K562 (cell line): Measurements from ENCODE around the gene CAPZB. TPM values are rescaled to one million over a fixed set of nuclear protein-coding genes. Genes with fewer than 3 reads are reported as not detected.
A peak's percentile ranks its signal among the peaks of the same experiment; 100 is the strongest.

Experiments
- ATAC-seq: fragments of 200-7000 bp; cut with Tn5 transposase; 3 replicates; pipeline ENCODE4 v1.9.1; 2020; ENCODE audit warnings: moderate library complexity
- BruUV-seq: library from RNA; stranded (reverse); fragments of 400-500 nt; replicated peaks from 2 replicates; lab custom pipeline; 2021; lab: Mats Ljungman, UMichigan
- CTCF ChIA-PET: fragments of 300-600 bp; formaldehyde crosslinking; extraction: SDS; loops from one replicate; lab custom pipeline; 2021; ENCODE audit warnings: low intra/inter-chr PET ratio; lab: Yijun Ruan, JAX
- POLR2A ChIA-PET: fragments of 300-600, 350-650 bp; sonication (Branson Sonifier 250); formaldehyde crosslinking; extraction: SDS; loops from one replicate; lab custom pipeline; 2021; ENCODE audit warnings: antibody characterized with exemption, inconsistent platforms; lab: Yijun Ruan, JAX
- DNase-seq, 4 experiments: peaks; one replicate each; pipeline versions ENCODE4 v3.0.0 to v3.0.0-alpha.2; 2011 to 2018; ENCODE audit warnings: low spot score in 3 of 4, mixed read lengths in 3 of 4; ENCODE audit errors: extremely low read depth in 1 of 4
- FAIRE-seq: peaks from 2 replicates; lab custom pipeline; 2011; peaks lifted over from hg19 to GRCh38; lab: Jason Lieb, UNC
- H2AFZ ChIP-seq: 2 replicates; pipeline ENCODE4 v1.6.0; 2011; ENCODE audit warnings: low read depth, low read length, control low read depth, inconsistent platforms
- H3K27ac ChIP-seq: fragments of 200-600 bp; 3 replicates; pipeline ENCODE4 v1.8.0; 2011; ENCODE audit warnings: low read depth, mild to moderate bottlenecking, control low read depth, inconsistent platforms, low read length, moderate library complexity, mixed read lengths; ENCODE audit errors: extremely low read depth
- H3K27me3 ChIP-seq, 2 experiments: fragments of 300-600 bp in 1 of 2; 2 replicates in 1 of 2; 3 replicates in 1 of 2; pipeline versions ENCODE4 v1.6.0 to v1.8.0; 2011; ENCODE audit warnings: inconsistent platforms in 2 of 2, low read length in 2 of 2, mild to moderate bottlenecking in 1 of 2, mixed read lengths in 1 of 2, moderate library complexity in 1 of 2; ENCODE audit not compliant: control insufficient read depth in 2 of 2, insufficient read depth in 2 of 2
- H3K36me3 ChIP-seq: fragments of 300-600 bp; 3 replicates; pipeline ENCODE4 v1.8.0; 2011; ENCODE audit warnings: mild to moderate bottlenecking, low read length, inconsistent platforms; ENCODE audit not compliant: control insufficient read depth, insufficient read depth
- H3K4me1 ChIP-seq, 2 experiments: fragments of 200-600 bp in 1 of 2; replicated peaks in 1 of 2; 2 replicates in 1 of 2; 3 replicates in 1 of 2; pipeline versions ENCODE4 v1.5.1 to v1.8.0; 2011; ENCODE audit warnings: inconsistent platforms in 2 of 2, low read length in 2 of 2, mild to moderate bottlenecking in 1 of 2, mixed read lengths in 1 of 2, moderate library complexity in 1 of 2; ENCODE audit not compliant: control insufficient read depth in 2 of 2, insufficient read depth in 2 of 2
- H3K4me2 ChIP-seq: 2 replicates; pipeline ENCODE4 v1.6.1; 2011; ENCODE audit warnings: low read length, control low read depth, inconsistent platforms, mixed read lengths; ENCODE audit not compliant: insufficient read depth
- H3K4me3 ChIP-seq: fragments of 200-600 bp; sonication (generic), shearing (Covaris generic); 2 replicates; pipeline ENCODE4 v1.5.1; 2016; ENCODE audit warnings: control low read depth, inconsistent platforms
- H3K79me2 ChIP-seq: fragments of 200-600 bp; 3 replicates; pipeline ENCODE4 v1.8.0; 2011; ENCODE audit warnings: low read length, inconsistent platforms; ENCODE audit not compliant: control insufficient read depth, insufficient read depth
- H3K9ac ChIP-seq, 2 experiments: 2 replicates each; pipeline versions ENCODE4 v1.6.0 to v1.6.1; 2011; ENCODE audit warnings: low read depth in 2 of 2, low read length in 2 of 2, control low read depth in 1 of 2, inconsistent platforms in 1 of 2, mild to moderate bottlenecking in 1 of 2, mixed read lengths in 1 of 2; ENCODE audit not compliant: insufficient read depth in 1 of 2
- H3K9me1 ChIP-seq: one replicate; pipeline ENCODE4 v1.6.0; 2011; ENCODE audit warnings: inconsistent platforms, mild to moderate bottlenecking, low read length, moderate library complexity; ENCODE audit not compliant: control insufficient read depth, insufficient read depth
- H3K9me3 ChIP-seq: replicated peaks from 2 replicates; pipeline ENCODE4 v1.5.1; 2011; ENCODE audit warnings: low read depth, low read length, inconsistent platforms; ENCODE audit not compliant: control insufficient read depth, insufficient read depth
- H4K20me1 ChIP-seq: replicated peaks from 2 replicates; pipeline ENCODE4 v1.6.1; 2011; ENCODE audit warnings: low read length, inconsistent platforms, mixed read lengths; ENCODE audit not compliant: control insufficient read depth, insufficient read depth
- CBFA2T3 ChIP-seq: fragments of 450-650 bp; IDR thresholded peaks from 2 replicates; pipeline ENCODE4 v1.6.1; 2017
- MTF1 ChIP-seq: fragments of 250-450 bp; sonication (Bioruptor Pico); IDR thresholded peaks from 2 replicates; pipeline ENCODE4 v1.9.0; 2021; ENCODE audit warnings: moderate library complexity, mild to moderate bottlenecking, inconsistent platforms, borderline replicate concordance
- NR2C2 ChIP-seq, 2 experiments: fragments of 200-800 bp in 1 of 2; sonication (Bioruptor generic) in 1 of 2; sonication (generic) in 1 of 2; formaldehyde crosslinking in 1 of 2; IDR thresholded peaks; 2 replicates each; pipeline versions ENCODE4 v1.6.1 to v1.8.0; 2016 to 2022; ENCODE audit warnings: mild to moderate bottlenecking in 1 of 2, missing compliant biosample characterization in 1 of 2, missing genetic modification characterization in 1 of 2, missing genetic modification reagents in 1 of 2
- RERE ChIP-seq: sonication (generic); formaldehyde crosslinking; IDR thresholded peaks from 2 replicates; pipeline ENCODE4 v1.8.0; 2023; ENCODE audit warnings: missing genetic modification reagents, mild to moderate bottlenecking, borderline replicate concordance
- SAFB ChIP-seq: fragments of 200-400 bp; formaldehyde crosslinking; IDR thresholded peaks from 2 replicates; pipeline ENCODE4 v1.6.1; 2017; ENCODE audit warnings: low read depth, low read length, borderline replicate concordance
- ZNF175 ChIP-seq: fragments of 200-800 bp; sonication (Bioruptor generic); IDR thresholded peaks from 2 replicates; pipeline ENCODE4 v1.6.1; 2016; ENCODE audit warnings: low read depth, mild to moderate bottlenecking, missing genetic modification characterization, missing compliant biosample characterization
- WGBS: fragments of 100-300 bp; shearing (Covaris generic); methylation state at CpG from one replicate; pipeline ENCODE4 v1.1.6; 2016; ENCODE audit warnings: low coverage, mixed read lengths; ENCODE audit not compliant: insufficient coverage; ENCODE audit errors: missing lambda C conversion rate; 5-methylcytosine and 5-hydroxymethylcytosine counted together
- in situ Hi-C: fragments of 300-500 bp; cut with MboI; formaldehyde crosslinking; loops from 4 replicates; pipeline ENCODE4 v1.15.0; 2018; ENCODE audit warnings: inconsistent platforms, mixed read lengths
- intact Hi-C: fragments of 100-400 bp; cut with micrococcal nuclease; formaldehyde crosslinking; loops from 2 replicates; pipeline ENCODE4 v1.14.2; 2022
- polyA plus RNA-seq, 8 experiments: library from polyadenylated mRNA; depleted of rRNA in 4 of 8; stranded (reverse) in 5 of 8; unstranded in 3 of 8; fragments of >200 nt; fragmentation: Nextera tagmentation in 2 of 8; fragmentation: Illumina TruSeq in 1 of 8; extraction: Ambion mirVana in 2 of 8; extraction: Trizol in 1 of 8; gene quantifications; 2 replicates each; pipeline versions ENCODE4 v1.2.1 to v1.2.3, GENCODE V29; 2011 to 2014; ENCODE audit warnings: inconsistent platforms in 1 of 8, missing spikeins in 1 of 8
- total RNA-seq, 7 experiments: library from RNA; depleted of rRNA in 6 of 7; stranded (reverse); fragments of >200 nt in 6 of 7; fragmentation: Illumina TruSeq in 2 of 7; extraction: Trizol in 2 of 7; gene quantifications; 2 replicates each; pipeline versions ENCODE4 v1.2.1 to v1.2.3, GENCODE V29; 2011 to 2021; ENCODE audit warnings: low replicate concordance in 1 of 7
- TF ChIP-seq, protein P1 (sequence below): fragments of 450-650 bp; formaldehyde crosslinking; IDR thresholded peaks from 2 replicates; pipeline ENCODE4 v1.4.0; 2022; ENCODE audit warnings: missing genetic modification characterization
- TF ChIP-seq, protein P2 (sequence below): sonication (generic); formaldehyde crosslinking; IDR thresholded peaks from 2 replicates; pipeline ENCODE4 v1.8.1; 2023; ENCODE audit warnings: missing genetic modification reagents, mild to moderate bottlenecking, borderline replicate concordance

Gene CAPZB
- total and polyA plus RNA-seq, 9 of the 15 experiments (the other 6 are each of a cell fraction or from before 2014, with no cell fraction given) = 57.6 to 297 (median 125) TPM

- in situ Hi-C loops = no loop called here
- H3K9ac ChIP-seq = peak overlapping the region in 1 of 2 experiments; percentile 65; a peak in 1 of 4 replicates
- no peaks in the 10 kb centered on the region for H3K9me3 ChIP-seq
- BruUV-seq = no TSS peak
- CTCF ChIA-PET = no interaction called here
- 81% methylated on average over 6 of the region's 6 CpGs for WGBS
- H3K4me1 ChIP-seq = peaks cover 4 to 12% of the 10 kb centered on the region in 2 experiments; a peak in 4 of 5 replicates
- H3K9me1 ChIP-seq = peaks cover 10% of the 10 kb centered on the region
- FAIRE-seq (no peak), ATAC-seq (no peak), DNase-seq (no peak)
- intact Hi-C loops = no loop called here
- H2AFZ ChIP-seq = no peak overlapping the region
- H3K27me3 ChIP-seq = no peaks in the 10 kb centered on the region
- H3K36me3 ChIP-seq = 0 out of 3 replicates have a peak, but pooled peaks cover 3% of the 10 kb centered on the region
- POLR2A ChIA-PET = interaction anchor here (0.5 to 1.6 kb wide), 3 partner anchors 17 to 226 kb away, joined by 3 read pairs; no protein-coding TSS in a partner anchor
- H3K4me3 ChIP-seq = no peak overlapping the region
- H3K4me2 ChIP-seq = no peak overlapping the region
- H3K27ac ChIP-seq = no peak overlapping the region
- H4K20me1 ChIP-seq = peaks cover 44% of the 10 kb centered on the region
- peaks cover 83% of the 10 kb centered on the region for H3K79me2 ChIP-seq
- TF ChIP-seq, protein P1, sequence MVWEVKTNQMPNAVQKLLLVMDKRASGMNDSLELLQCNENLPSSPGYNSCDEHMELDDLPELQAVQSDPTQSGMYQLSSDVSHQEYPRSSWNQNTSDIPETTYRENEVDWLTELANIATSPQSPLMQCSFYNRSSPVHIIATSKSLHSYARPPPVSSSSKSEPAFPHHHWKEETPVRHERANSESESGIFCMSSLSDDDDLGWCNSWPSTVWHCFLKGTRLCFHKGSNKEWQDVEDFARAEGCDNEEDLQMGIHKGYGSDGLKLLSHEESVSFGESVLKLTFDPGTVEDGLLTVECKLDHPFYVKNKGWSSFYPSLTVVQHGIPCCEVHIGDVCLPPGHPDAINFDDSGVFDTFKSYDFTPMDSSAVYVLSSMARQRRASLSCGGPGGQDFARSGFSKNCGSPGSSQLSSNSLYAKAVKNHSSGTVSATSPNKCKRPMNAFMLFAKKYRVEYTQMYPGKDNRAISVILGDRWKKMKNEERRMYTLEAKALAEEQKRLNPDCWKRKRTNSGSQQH (CRISPR knock-in tag) = no peak
- TF ChIP-seq, protein P2, sequence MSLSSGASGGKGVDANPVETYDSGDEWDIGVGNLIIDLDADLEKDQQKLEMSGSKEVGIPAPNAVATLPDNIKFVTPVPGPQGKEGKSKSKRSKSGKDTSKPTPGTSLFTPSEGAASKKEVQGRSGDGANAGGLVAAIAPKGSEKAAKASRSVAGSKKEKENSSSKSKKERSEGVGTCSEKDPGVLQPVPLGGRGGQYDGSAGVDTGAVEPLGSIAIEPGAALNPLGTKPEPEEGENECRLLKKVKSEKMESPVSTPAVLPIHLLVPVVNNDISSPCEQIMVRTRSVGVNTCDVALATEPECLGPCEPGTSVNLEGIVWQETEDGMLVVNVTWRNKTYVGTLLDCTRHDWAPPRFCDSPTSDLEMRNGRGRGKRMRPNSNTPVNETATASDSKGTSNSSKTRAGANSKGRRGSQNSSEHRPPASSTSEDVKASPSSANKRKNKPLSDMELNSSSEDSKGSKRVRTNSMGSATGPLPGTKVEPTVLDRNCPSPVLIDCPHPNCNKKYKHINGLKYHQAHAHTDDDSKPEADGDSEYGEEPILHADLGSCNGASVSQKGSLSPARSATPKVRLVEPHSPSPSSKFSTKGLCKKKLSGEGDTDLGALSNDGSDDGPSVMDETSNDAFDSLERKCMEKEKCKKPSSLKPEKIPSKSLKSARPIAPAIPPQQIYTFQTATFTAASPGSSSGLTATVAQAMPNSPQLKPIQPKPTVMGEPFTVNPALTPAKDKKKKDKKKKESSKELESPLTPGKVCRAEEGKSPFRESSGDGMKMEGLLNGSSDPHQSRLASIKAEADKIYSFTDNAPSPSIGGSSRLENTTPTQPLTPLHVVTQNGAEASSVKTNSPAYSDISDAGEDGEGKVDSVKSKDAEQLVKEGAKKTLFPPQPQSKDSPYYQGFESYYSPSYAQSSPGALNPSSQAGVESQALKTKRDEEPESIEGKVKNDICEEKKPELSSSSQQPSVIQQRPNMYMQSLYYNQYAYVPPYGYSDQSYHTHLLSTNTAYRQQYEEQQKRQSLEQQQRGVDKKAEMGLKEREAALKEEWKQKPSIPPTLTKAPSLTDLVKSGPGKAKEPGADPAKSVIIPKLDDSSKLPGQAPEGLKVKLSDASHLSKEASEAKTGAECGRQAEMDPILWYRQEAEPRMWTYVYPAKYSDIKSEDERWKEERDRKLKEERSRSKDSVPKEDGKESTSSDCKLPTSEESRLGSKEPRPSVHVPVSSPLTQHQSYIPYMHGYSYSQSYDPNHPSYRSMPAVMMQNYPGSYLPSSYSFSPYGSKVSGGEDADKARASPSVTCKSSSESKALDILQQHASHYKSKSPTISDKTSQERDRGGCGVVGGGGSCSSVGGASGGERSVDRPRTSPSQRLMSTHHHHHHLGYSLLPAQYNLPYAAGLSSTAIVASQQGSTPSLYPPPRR (CRISPR knock-in tag) = no peak
- TF ChIP-seq RERE (CRISPR knock-in tag) (no peak), ZNF175 (CRISPR knock-in tag) (no peak), CBFA2T3 (no peak), MTF1 (CRISPR knock-in tag) (no peak), SAFB (no peak), NR2C2 (CRISPR knock-in tag; IDR thresholded peaks at IDR 0.05) (no peak), NR2C2 (tag; IDR thresholded peaks at IDR 0.05) (no peak)
These were observed 59.6 kb downstream of the CAPZB start for GRCh38 chr1:19425646-19426239.
